Hematopoietic multipotent progenitor cell (in vitro differentiated cells): ENCODE measurements around the gene SLC27A3. TPM values are rescaled to one million over a fixed set of nuclear protein-coding genes. Genes with fewer than 3 reads are reported as not detected.

Experiments used
- small RNA-seq: library from RNA; depleted of rRNA; stranded (forward); fragments of <200 nt; gene quantifications from one replicate; pipeline ENCODE3, GENCODE V24; 2012
- total RNA-seq: library from RNA; depleted of rRNA; stranded (reverse); fragments of >200 nt; gene quantifications from one replicate; pipeline ENCODE4 v1.2.3, GENCODE V29; 2012

Gene SLC27A3
- total RNA-seq, 1 donor, result 12.7 TPM

Small RNA genes lying within 50 kb of the gene (small RNA-seq; reads per million reads assigned to genes)
- not detected for gene RF00019

Other genes with a start within 250 kb of the SLC27A3 start
- 177 TPM for gene S100A6, start 239.4 kb upstream of the SLC27A3 start, total RNA-seq
- gene S100A5, start 234.5 kb upstream of the SLC27A3 start, total RNA-seq, result 0.27 TPM
- gene S100A4, start 229.6 kb upstream of the SLC27A3 start, total RNA-seq, result 183 TPM
- gene S100A3, start 226.1 kb upstream of the SLC27A3 start, total RNA-seq, result not detected
- gene S100A2, start 209.6 kb upstream of the SLC27A3 start, total RNA-seq, result 0.27 TPM
- gene S100A16, start 162.3 kb upstream of the SLC27A3 start, total RNA-seq, result 1.1 TPM
- gene S100A14, start 159.1 kb upstream of the SLC27A3 start, total RNA-seq, result not detected
- 2.7 TPM for gene S100A13, start 147.9 kb upstream of the SLC27A3 start, total RNA-seq
- gene S100A1, start 147.0 kb upstream of the SLC27A3 start, total RNA-seq, result 0.54 TPM
- gene CHTOP, start 141.3 kb upstream of the SLC27A3 start, total RNA-seq, result 53.1 TPM
- gene SNAPIN, start 116.7 kb upstream of the SLC27A3 start, total RNA-seq, result 46.0 TPM
- 225 TPM for gene ILF2, start 104.4 kb upstream of the SLC27A3 start, total RNA-seq
- 0.27 TPM for gene NPR1, start 96.7 kb upstream of the SLC27A3 start, total RNA-seq
- 57.4 TPM for gene INTS3, start 47.4 kb upstream of the SLC27A3 start, total RNA-seq
- 33.7 TPM for gene GATAD2B, start 147.6 kb downstream of the SLC27A3 start, total RNA-seq
- gene DENND4B, start 171.3 kb downstream of the SLC27A3 start, total RNA-seq, result 58.2 TPM
- gene CRTC2, start 183.2 kb downstream of the SLC27A3 start, total RNA-seq, result 15.3 TPM
- gene SLC39A1, start 188.1 kb downstream of the SLC27A3 start, total RNA-seq, result 64.6 TPM
- gene CREB3L4, start 192.5 kb downstream of the SLC27A3 start, total RNA-seq, result 61.9 TPM
- gene JTB, start 202.3 kb downstream of the SLC27A3 start, total RNA-seq, result 106 TPM
- gene RAB13, start 210.9 kb downstream of the SLC27A3 start, total RNA-seq, result 30.7 TPM
- 2,372 TPM for gene RPS27, start 215.4 kb downstream of the SLC27A3 start, total RNA-seq